Natural killer cell (primary cell): Measurements from ENCODE around the gene SEMA6B. TPM values are rescaled to one million over a fixed set of nuclear protein-coding genes. Genes with fewer than 3 reads are reported as not detected.
A peak's percentile ranks its signal among the peaks of the same experiment; 100 is the strongest.

Source experiments
- ATAC-seq, 3 donors: fragments of 150-1000 bp in 2 of 3; fragments of 200-7000 bp in 1 of 3; cut with Tn5 transposase; 1 replicate in 1 of 3; 2 replicates in 2 of 3; pipeline ENCODE4 v1.10.0; 2021; ENCODE audit warnings: mild to moderate bottlenecking in 2 of 3, moderate library complexity in 2 of 3
- DNase-seq, 2 donors: peaks; one replicate each; pipeline versions ENCODE4 v3.0.0 to v3.0.0-alpha.2; 2013 to 2021; ENCODE audit warnings: mixed read lengths in 1 of 2
- H3K27ac ChIP-seq: one replicate; pipeline ENCODE4 v1.5.1; 2013; ENCODE audit warnings: mild to moderate bottlenecking, low read length
- H3K27me3 ChIP-seq: one replicate; pipeline ENCODE4 v1.6.1; 2013; ENCODE audit warnings: low read length; ENCODE audit not compliant: control insufficient read depth, insufficient read depth
- H3K36me3 ChIP-seq: one replicate; pipeline ENCODE4 v1.6.1; 2013; ENCODE audit warnings: low read length; ENCODE audit not compliant: control insufficient read depth, insufficient read depth
- H3K4me1 ChIP-seq: one replicate; pipeline ENCODE4 v1.6.1; 2013; ENCODE audit warnings: low read length; ENCODE audit not compliant: control insufficient read depth, insufficient read depth
- H3K4me3 ChIP-seq: one replicate; pipeline ENCODE4 v1.5.1; 2013; ENCODE audit warnings: low read length
- H3K9me3 ChIP-seq: one replicate; pipeline ENCODE4 v1.6.1; 2013; ENCODE audit warnings: low read length; ENCODE audit not compliant: control insufficient read depth, insufficient read depth
- H3K27ac Mint-ChIP-seq, 2 donors: one replicate each; pipeline ENCODE4 v1.8.0; 2022; ENCODE audit warnings: mild to moderate bottlenecking in 2 of 2, mixed read lengths in 2 of 2, moderate library complexity in 1 of 2
- H3K27me3 Mint-ChIP-seq, 2 donors: one replicate each; pipeline ENCODE4 v1.8.0; 2022; ENCODE audit warnings: low read depth in 2 of 2, mixed read lengths in 2 of 2
- H3K36me3 Mint-ChIP-seq: one replicate; pipeline ENCODE4 v1.8.0; 2022; ENCODE audit warnings: mixed read lengths
- H3K4me1 Mint-ChIP-seq, 2 donors: one replicate each; pipeline ENCODE4 v1.8.0; 2022; ENCODE audit warnings: mixed read lengths in 2 of 2
- H3K4me3 Mint-ChIP-seq: one replicate; pipeline ENCODE4 v1.8.0; 2022; ENCODE audit warnings: mild to moderate bottlenecking, moderate library complexity, mixed read lengths
- H3K9me3 Mint-ChIP-seq, 2 donors: one replicate each; pipeline ENCODE4 v1.8.0; 2022; ENCODE audit warnings: mixed read lengths in 2 of 2
- WGBS: methylation state at CpG from one replicate; pipeline ENCODE4 v1.1.7; 2013; ENCODE audit warnings: missing lambda C conversion rate; ENCODE audit not compliant: insufficient coverage; 5-methylcytosine and 5-hydroxymethylcytosine counted together
- intact Hi-C: fragments of 100-400 bp; cut with micrococcal nuclease; formaldehyde crosslinking; loops from one replicate; pipeline ENCODE4 v1.14.2; 2022
- total RNA-seq, 4 donors: library from RNA; stranded (reverse); fragments of 120-200 nt in 1 of 4; gene quantifications; one replicate each; pipeline versions ENCODE4 v1.2.3 to v1.2.4, GENCODE V29; 2013 to 2022
- TF ChIP-seq, protein P1 (sequence below): fragments of 200-600 bp; IDR thresholded peaks from one replicate; pipeline ENCODE4 v1.8.0; 2022; ENCODE audit warnings: antibody characterized with exemption

The SEMA6B gene
- total RNA-seq, 3 donors from 2014 or later (not counting 1 experiment from before 2014, with no cell fraction given), result 0.50 to 5.4 TPM; not detected in 1

DNA sequence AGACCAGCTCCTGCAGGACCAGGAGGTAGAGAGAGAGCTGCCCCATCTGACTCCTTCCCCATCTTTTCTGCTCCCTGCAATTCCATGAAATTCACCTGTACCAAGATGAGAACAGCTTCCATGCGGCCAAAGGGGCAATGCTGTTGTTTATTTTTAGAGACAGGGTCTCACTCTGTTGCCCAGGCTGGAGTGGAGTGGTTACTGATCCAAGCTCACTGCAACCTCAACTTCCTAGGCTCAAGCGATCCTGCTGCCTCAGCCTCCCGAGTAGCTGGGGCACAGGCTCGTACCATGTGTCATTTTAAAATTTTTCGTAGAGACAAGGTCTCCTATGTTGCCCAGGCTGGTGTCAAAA lies 37.6 kb downstream of the SEMA6B start:
- WGBS, result 82% methylated on average over 5 of the region's 5 CpGs
- Mint-ChIP-seq H3K4me1 (no peaks in the 10 kb centered on the region), H3K9me3 (no peaks in the 10 kb centered on the region), H3K27ac (no peak overlapping the region), H3K27me3 (peaks cover 0 to 8% of the 10 kb centered on the region in 2 donors), H3K36me3 (no peaks in the 10 kb centered on the region), H3K4me3 (no peak overlapping the region)
- no peaks in the 10 kb centered on the region for H3K36me3 ChIP-seq
- H3K27me3 ChIP-seq, result no peaks in the 10 kb centered on the region
- ATAC-seq (no peak), DNase-seq (no peak)
- TF ChIP-seq, protein P1, sequence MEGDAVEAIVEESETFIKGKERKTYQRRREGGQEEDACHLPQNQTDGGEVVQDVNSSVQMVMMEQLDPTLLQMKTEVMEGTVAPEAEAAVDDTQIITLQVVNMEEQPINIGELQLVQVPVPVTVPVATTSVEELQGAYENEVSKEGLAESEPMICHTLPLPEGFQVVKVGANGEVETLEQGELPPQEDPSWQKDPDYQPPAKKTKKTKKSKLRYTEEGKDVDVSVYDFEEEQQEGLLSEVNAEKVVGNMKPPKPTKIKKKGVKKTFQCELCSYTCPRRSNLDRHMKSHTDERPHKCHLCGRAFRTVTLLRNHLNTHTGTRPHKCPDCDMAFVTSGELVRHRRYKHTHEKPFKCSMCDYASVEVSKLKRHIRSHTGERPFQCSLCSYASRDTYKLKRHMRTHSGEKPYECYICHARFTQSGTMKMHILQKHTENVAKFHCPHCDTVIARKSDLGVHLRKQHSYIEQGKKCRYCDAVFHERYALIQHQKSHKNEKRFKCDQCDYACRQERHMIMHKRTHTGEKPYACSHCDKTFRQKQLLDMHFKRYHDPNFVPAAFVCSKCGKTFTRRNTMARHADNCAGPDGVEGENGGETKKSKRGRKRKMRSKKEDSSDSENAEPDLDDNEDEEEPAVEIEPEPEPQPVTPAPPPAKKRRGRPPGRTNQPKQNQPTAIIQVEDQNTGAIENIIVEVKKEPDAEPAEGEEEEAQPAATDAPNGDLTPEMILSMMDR, result no peak
- no peak overlapping the region for H3K4me3 ChIP-seq
- H3K27ac ChIP-seq, result no peak overlapping the region
- no peaks in the 10 kb centered on the region for H3K4me1 ChIP-seq
- H3K9me3 ChIP-seq, result no peaks in the 10 kb centered on the region
- intact Hi-C loops, result loop anchor here (10.0 kb wide), 1 partner anchor 257 kb away; no protein-coding TSS in a partner anchor

DNA sequence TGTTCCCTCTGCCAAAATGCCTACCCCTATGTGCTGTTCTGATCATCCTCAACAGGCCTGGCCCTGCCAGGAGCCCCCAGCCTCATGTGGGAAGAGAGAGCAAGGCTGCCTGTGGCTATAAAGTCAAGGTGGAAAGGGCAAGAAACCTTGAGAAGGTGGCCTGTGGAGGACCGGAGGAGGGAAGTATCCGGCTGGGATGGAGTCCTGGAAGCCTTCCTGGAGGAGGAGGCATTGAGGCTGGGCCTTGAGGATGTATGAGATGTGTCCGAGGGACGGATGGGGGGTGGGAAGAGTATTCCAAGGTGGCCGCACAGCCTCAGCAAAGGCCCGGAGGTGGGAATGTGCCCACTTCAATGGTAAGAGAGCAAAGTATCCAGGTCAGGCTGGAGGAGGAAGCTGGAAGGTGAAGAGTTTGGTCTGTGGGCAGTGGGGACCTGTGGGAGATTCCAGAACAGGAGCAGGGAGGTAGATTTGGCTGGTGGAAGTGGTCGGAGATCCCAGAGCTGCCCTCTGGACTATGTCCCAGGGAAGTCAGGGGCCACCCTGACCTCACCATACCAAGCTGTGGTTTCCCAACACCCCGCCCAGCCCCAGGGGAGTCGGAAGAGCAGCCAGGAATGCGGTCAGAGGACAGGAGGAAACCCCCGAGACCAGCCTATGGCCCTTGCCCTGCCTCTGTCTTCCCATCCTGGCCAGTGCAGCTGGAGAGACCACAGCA lies 38.2 kb downstream of the SEMA6B start:
- H3K27ac Mint-ChIP-seq, result no peak overlapping the region
- ATAC-seq (no peak), DNase-seq (no peak)
- no peaks in the 10 kb centered on the region for H3K36me3 ChIP-seq
- no peak overlapping the region for H3K27ac ChIP-seq
- H3K9me3 Mint-ChIP-seq, result no peaks in the 10 kb centered on the region
- no peaks in the 10 kb centered on the region for H3K4me1 ChIP-seq
- peaks cover 0 to 8% of the 10 kb centered on the region in 2 donors for H3K27me3 Mint-ChIP-seq
- H3K27me3 ChIP-seq, result no peaks in the 10 kb centered on the region
- H3K36me3 Mint-ChIP-seq, result no peaks in the 10 kb centered on the region
- H3K9me3 ChIP-seq, result no peaks in the 10 kb centered on the region
- H3K4me3 Mint-ChIP-seq, result no peak overlapping the region
- intact Hi-C loops, result loop anchor here (10.0 kb wide), 1 partner anchor 257 kb away; no protein-coding TSS in a partner anchor
- 83% methylated on average over 11 of the region's 11 CpGs for WGBS
- H3K4me1 Mint-ChIP-seq, result no peaks in the 10 kb centered on the region
- TF ChIP-seq, protein P1, result no peak
- no peak overlapping the region for H3K4me3 ChIP-seq

DNA sequence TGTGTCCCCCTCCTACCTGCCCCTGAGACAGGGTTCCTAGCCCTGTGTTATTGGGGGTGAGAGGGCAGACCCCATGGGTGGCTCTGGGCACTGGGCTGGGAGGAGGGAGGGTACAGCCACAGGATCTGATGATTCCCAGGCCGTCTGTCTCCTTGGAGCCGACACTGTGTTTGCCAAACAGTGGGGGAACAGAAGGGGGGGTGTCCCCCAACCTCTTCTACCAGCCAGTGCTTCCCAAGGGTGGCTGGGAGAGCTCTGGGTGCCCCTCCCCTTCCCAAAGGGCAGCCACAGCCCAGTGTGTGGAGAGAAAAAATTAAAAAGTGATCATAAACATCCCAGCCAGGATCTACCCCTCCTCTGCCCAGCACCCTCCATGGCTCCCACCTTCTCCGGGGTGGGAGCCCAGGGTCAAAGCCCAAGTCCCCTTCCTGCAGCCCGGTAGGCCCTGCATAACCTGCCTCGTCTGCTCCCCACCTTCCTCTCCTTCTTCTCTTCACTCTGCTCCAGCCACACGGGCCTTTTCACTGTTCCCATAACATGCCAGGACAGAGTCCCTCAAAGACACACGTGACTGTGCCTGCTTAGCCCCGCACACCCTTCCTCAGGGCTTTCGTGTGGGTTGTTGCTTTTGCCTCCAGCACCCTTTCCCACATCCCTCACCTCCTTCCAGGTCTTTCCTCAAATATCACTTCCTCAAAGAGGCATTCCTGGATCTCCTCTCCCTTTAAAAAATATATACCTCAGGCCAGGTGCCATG lies 39.8 kb downstream of the SEMA6B start:
- Histone ChIP-seq H3K4me3 (no peak overlapping the region), H3K4me1 (no peaks in the 10 kb centered on the region), H3K9me3 (no peaks in the 10 kb centered on the region), H3K27ac (no peak overlapping the region), H3K36me3 (no peaks in the 10 kb centered on the region), H3K27me3 (no peaks in the 10 kb centered on the region)
- DNase-seq, result no peak
- no peak overlapping the region for H3K4me3 Mint-ChIP-seq
- H3K36me3 Mint-ChIP-seq, result no peaks in the 10 kb centered on the region
- H3K4me1 Mint-ChIP-seq, result no peaks in the 10 kb centered on the region
- 85% methylated on average over 7 of the region's 9 CpGs for WGBS
- intact Hi-C loops, result loop anchor here (10.0 kb wide), 1 partner anchor 255 kb away; no protein-coding TSS in a partner anchor
- TF ChIP-seq, protein P1, result no peak
- H3K27me3 Mint-ChIP-seq, result peaks cover 0 to 8% of the 10 kb centered on the region in 2 donors
- no peaks in the 10 kb centered on the region for H3K9me3 Mint-ChIP-seq
- no peak overlapping the region for H3K27ac Mint-ChIP-seq
- ATAC-seq, result peak in 1 of 3 donors; percentile 10
